Natural killer cell (primary cell): ENCODE results near the gene PRDM16. TPM values are rescaled to one million over a fixed set of nuclear protein-coding genes. Genes with fewer than 3 reads are reported as not detected.
"Not testable (repeated sequence)": the region's sequence is repeated elsewhere in the genome, so short reads cannot be mapped to it uniquely, and the experiment has no call there.

Experiments used
- ATAC-seq, 3 donors: fragments of 150-1000 bp in 2 of 3; fragments of 200-7000 bp in 1 of 3; cut with Tn5 transposase; 1 replicate in 1 of 3; 2 replicates in 2 of 3; pipeline ENCODE4 v1.10.0; 2021; ENCODE audit warnings: mild to moderate bottlenecking in 2 of 3, moderate library complexity in 2 of 3
- DNase-seq, 2 donors: peaks; one replicate each; pipeline versions ENCODE4 v3.0.0 to v3.0.0-alpha.2; 2013 to 2021; ENCODE audit warnings: mixed read lengths in 1 of 2
- H3K27ac ChIP-seq: one replicate; pipeline ENCODE4 v1.5.1; 2013; ENCODE audit warnings: mild to moderate bottlenecking, low read length
- H3K27me3 ChIP-seq: one replicate; pipeline ENCODE4 v1.6.1; 2013; ENCODE audit warnings: low read length; ENCODE audit not compliant: control insufficient read depth, insufficient read depth
- H3K36me3 ChIP-seq: one replicate; pipeline ENCODE4 v1.6.1; 2013; ENCODE audit warnings: low read length; ENCODE audit not compliant: control insufficient read depth, insufficient read depth
- H3K4me1 ChIP-seq: one replicate; pipeline ENCODE4 v1.6.1; 2013; ENCODE audit warnings: low read length; ENCODE audit not compliant: control insufficient read depth, insufficient read depth
- H3K4me3 ChIP-seq: one replicate; pipeline ENCODE4 v1.5.1; 2013; ENCODE audit warnings: low read length
- H3K9me3 ChIP-seq: one replicate; pipeline ENCODE4 v1.6.1; 2013; ENCODE audit warnings: low read length; ENCODE audit not compliant: control insufficient read depth, insufficient read depth
- H3K27ac Mint-ChIP-seq, 2 donors: one replicate each; pipeline ENCODE4 v1.8.0; 2022; ENCODE audit warnings: mild to moderate bottlenecking in 2 of 2, mixed read lengths in 2 of 2, moderate library complexity in 1 of 2
- H3K27me3 Mint-ChIP-seq, 2 donors: one replicate each; pipeline ENCODE4 v1.8.0; 2022; ENCODE audit warnings: low read depth in 2 of 2, mixed read lengths in 2 of 2
- H3K36me3 Mint-ChIP-seq: one replicate; pipeline ENCODE4 v1.8.0; 2022; ENCODE audit warnings: mixed read lengths
- H3K4me1 Mint-ChIP-seq, 2 donors: one replicate each; pipeline ENCODE4 v1.8.0; 2022; ENCODE audit warnings: mixed read lengths in 2 of 2
- H3K4me3 Mint-ChIP-seq: one replicate; pipeline ENCODE4 v1.8.0; 2022; ENCODE audit warnings: mild to moderate bottlenecking, moderate library complexity, mixed read lengths
- H3K9me3 Mint-ChIP-seq, 2 donors: one replicate each; pipeline ENCODE4 v1.8.0; 2022; ENCODE audit warnings: mixed read lengths in 2 of 2
- WGBS: methylation state at CpG from one replicate; pipeline ENCODE4 v1.1.7; 2013; ENCODE audit warnings: missing lambda C conversion rate; ENCODE audit not compliant: insufficient coverage; 5-methylcytosine and 5-hydroxymethylcytosine counted together
- intact Hi-C: fragments of 100-400 bp; cut with micrococcal nuclease; formaldehyde crosslinking; loops from one replicate; pipeline ENCODE4 v1.14.2; 2022
- total RNA-seq, 4 donors: library from RNA; stranded (reverse); fragments of 120-200 nt in 1 of 4; gene quantifications; one replicate each; pipeline versions ENCODE4 v1.2.3 to v1.2.4, GENCODE V29; 2013 to 2022
- TF ChIP-seq, protein P1 (sequence below): fragments of 200-600 bp; IDR thresholded peaks from one replicate; pipeline ENCODE4 v1.8.0; 2022; ENCODE audit warnings: antibody characterized with exemption

Gene PRDM16
- total RNA-seq, 3 donors from 2014 or later (not counting 1 experiment from before 2014, with no cell fraction given): 0.25 to 0.64 TPM; not detected in 1

DNA sequence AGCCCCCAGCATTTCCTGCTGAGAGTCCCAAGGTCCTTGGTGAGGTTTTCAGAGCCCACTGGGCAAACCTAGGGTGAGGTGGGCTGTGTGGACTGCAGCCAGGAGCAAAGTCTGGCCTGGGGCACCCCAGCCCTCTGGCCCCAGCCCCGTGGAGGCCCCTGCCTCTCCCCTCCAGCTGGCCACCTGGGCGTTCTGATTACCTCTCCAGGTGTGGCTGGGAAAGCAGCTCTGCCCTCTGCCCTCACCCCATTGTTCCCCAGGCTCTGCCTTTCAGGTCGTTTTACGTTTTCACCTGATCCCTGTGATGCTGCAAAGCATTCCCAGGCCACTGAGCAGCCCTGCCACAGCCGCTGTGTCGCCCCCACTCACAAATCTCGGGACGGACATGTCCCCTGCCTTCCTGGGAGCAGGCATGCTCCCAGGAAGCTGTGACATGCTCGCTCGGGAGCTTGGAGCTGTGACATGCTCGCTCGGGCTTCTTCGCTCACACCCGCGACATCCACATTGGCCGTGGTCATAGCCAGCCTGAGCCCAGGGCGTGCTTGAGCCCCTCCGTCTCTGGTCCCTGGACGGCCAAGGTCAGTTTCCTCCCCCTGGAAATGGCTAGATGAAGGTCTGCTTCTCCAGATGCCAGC, 216.2 kb downstream of the PRDM16 start:
- no peak overlapping the region for H3K4me3 ChIP-seq
- Mint-ChIP-seq H3K9me3 (no peaks in the 10 kb centered on the region), H3K4me1 (peaks cover 0 to 4% of the 10 kb centered on the region in 2 donors), H3K27ac (no peak overlapping the region), H3K27me3 (peaks cover 0 to 5% of the 10 kb centered on the region in 2 donors), H3K36me3 (no peaks in the 10 kb centered on the region), H3K4me3 (no peak overlapping the region)
- H3K4me1 ChIP-seq: no peaks in the 10 kb centered on the region
- TF ChIP-seq, protein P1, sequence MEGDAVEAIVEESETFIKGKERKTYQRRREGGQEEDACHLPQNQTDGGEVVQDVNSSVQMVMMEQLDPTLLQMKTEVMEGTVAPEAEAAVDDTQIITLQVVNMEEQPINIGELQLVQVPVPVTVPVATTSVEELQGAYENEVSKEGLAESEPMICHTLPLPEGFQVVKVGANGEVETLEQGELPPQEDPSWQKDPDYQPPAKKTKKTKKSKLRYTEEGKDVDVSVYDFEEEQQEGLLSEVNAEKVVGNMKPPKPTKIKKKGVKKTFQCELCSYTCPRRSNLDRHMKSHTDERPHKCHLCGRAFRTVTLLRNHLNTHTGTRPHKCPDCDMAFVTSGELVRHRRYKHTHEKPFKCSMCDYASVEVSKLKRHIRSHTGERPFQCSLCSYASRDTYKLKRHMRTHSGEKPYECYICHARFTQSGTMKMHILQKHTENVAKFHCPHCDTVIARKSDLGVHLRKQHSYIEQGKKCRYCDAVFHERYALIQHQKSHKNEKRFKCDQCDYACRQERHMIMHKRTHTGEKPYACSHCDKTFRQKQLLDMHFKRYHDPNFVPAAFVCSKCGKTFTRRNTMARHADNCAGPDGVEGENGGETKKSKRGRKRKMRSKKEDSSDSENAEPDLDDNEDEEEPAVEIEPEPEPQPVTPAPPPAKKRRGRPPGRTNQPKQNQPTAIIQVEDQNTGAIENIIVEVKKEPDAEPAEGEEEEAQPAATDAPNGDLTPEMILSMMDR: no peak
- H3K9me3 ChIP-seq: no peaks in the 10 kb centered on the region
- no peaks in the 10 kb centered on the region for H3K36me3 ChIP-seq
- intact Hi-C loops: no loop called here
- WGBS: 82% methylated on average over 19 of the region's 19 CpGs
- ATAC-seq: no peak
- no peak for DNase-seq
- H3K27me3 ChIP-seq: no peaks in the 10 kb centered on the region
- H3K27ac ChIP-seq: no peak overlapping the region

DNA sequence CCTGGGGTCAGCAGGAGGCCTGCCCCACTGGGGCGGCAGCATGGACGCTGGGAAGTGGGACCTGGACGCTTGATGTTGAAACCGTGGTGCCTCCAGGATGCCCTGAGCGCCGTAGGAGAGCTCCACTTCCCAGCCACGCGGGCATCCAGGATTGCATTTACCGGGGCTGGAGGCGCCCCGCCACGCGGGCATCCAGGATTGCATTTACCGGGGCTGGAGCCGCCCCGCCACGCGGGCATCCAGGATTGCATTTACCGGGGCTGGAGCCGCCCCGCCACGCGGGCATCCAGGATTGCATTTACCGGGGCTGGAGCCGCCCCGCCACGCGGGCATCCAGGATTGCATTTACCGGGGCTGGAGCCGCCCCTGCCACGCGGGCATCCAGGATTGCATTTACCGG, 218.1 kb downstream of the PRDM16 start:
- H3K4me1 ChIP-seq, H3K36me3 ChIP-seq, intact Hi-C loops, H3K27ac Mint-ChIP-seq, H3K36me3 Mint-ChIP-seq, ATAC-seq, H3K27me3 Mint-ChIP-seq, H3K27ac ChIP-seq, H3K27me3 ChIP-seq, H3K9me3 ChIP-seq, H3K4me3 Mint-ChIP-seq, H3K4me3 ChIP-seq, DNase-seq, H3K9me3 Mint-ChIP-seq, H3K4me1 Mint-ChIP-seq: not testable (repeated sequence)
- 94% methylated on average over 28 of the region's 33 CpGs for WGBS

DNA sequence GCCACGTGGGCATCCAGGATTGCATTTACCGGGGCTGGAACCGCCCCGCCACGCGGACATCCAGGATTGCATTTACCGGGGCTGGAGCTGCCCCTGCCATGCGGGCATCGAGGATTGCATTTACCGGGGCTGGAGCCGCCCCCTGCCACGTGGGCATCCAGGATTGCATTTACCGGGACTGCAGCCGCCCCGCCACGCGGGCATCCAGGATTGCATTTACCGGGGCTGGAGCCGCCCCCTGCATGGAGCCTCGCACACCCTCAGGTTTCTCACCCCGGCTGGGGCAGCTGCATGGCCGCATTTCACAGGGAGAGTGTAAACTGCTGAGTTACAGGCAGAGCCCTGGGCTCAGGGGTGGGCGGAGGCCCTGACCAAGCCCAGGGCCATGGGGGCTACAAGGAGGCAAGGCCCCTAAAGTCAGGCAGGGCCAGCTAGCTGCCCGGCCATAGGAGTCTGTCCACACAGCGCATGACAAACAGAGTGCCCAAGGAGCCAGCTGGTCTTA, 218.7 kb downstream of the PRDM16 start:
- intact Hi-C loops: no loop called here
- Histone ChIP-seq H3K27ac (no peak overlapping the region), H3K4me3 (no peak overlapping the region), H3K9me3 (no peaks in the 10 kb centered on the region), H3K36me3 (no peaks in the 10 kb centered on the region), H3K27me3 (no peaks in the 10 kb centered on the region), H3K4me1 (no peaks in the 10 kb centered on the region)
- Mint-ChIP-seq H3K9me3 (no peaks in the 10 kb centered on the region), H3K27me3 (peaks cover 0 to 5% of the 10 kb centered on the region in 2 donors), H3K4me3 (no peak overlapping the region), H3K27ac (no peak overlapping the region), H3K36me3 (no peaks in the 10 kb centered on the region), H3K4me1 (peaks cover 0 to 4% of the 10 kb centered on the region in 2 donors)
- 96% methylated on average over 25 of the region's 25 CpGs for WGBS
- DNase-seq (no peak), ATAC-seq (no peak)
- TF ChIP-seq, protein P1: no peak

- Mint-ChIP-seq H3K9me3 (no peaks in the 10 kb centered on the region), H3K4me3 (no peak overlapping the region), H3K27me3 (no peaks in the 10 kb centered on the region), H3K36me3 (no peaks in the 10 kb centered on the region), H3K4me1 (no peaks in the 10 kb centered on the region), H3K27ac (no peak overlapping the region)
- Histone ChIP-seq H3K36me3 (no peaks in the 10 kb centered on the region), H3K27ac (no peak overlapping the region), H3K4me1 (no peaks in the 10 kb centered on the region), H3K9me3 (no peaks in the 10 kb centered on the region), H3K4me3 (no peak overlapping the region), H3K27me3 (no peaks in the 10 kb centered on the region)
- DNase-seq (no peak), ATAC-seq (no peak)
- 86% methylated on average over 12 of the region's 12 CpGs for WGBS
- TF ChIP-seq, protein P1: no peak
- intact Hi-C loops: no loop called here
These were observed 220.5 kb downstream of the PRDM16 start for GRCh38 chr1:3289502-3289901.
